CD1c-positive myeloid dendritic cell (primary cell): ENCODE results near the gene NCOA4.
"Not testable (repeated sequence)": the region's sequence is repeated elsewhere in the genome, so short reads cannot be mapped to it uniquely, and the experiment has no call there.

Experiments
- DNase-seq: peaks from one replicate; pipeline ENCODE4 v3.0.0-alpha.2; 2016; ENCODE audit errors: extremely low spot score

Gene NCOA4

DNA sequence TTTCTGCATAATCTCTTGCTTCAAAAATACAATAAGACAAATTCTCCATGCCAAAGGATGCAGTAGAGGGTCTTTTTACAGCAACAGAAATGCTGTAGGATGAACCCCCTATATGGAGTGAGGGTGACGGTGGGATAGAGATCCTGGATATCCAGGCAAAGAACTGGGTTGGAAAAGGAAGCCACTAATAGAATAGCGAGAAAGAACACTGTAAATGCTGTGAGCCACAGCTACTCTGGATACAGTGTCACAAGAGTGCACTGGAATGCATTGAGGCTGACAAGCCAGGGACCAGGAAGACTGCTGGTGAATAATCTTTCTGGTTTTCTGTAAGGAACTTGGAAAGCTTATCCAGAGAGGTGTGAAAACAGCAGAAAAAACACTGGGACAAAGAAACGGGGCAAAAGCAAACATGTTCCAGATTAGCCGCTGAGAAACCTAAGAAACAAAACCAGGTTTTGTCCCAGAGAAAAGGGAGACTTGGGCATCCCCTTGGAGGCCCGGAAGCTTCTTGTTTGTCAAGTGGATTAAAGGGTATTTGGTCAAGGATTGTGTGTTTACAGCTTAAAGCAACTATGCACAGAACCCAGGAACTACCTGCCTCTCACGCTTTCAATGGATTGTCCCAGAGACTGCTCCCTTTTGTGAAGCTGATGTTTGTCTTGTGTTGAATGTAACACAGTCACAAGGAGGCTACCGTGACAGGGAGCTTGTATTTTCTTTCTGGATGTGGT, 21.8 kb upstream of the NCOA4 start:
- no peak for DNase-seq

DNA sequence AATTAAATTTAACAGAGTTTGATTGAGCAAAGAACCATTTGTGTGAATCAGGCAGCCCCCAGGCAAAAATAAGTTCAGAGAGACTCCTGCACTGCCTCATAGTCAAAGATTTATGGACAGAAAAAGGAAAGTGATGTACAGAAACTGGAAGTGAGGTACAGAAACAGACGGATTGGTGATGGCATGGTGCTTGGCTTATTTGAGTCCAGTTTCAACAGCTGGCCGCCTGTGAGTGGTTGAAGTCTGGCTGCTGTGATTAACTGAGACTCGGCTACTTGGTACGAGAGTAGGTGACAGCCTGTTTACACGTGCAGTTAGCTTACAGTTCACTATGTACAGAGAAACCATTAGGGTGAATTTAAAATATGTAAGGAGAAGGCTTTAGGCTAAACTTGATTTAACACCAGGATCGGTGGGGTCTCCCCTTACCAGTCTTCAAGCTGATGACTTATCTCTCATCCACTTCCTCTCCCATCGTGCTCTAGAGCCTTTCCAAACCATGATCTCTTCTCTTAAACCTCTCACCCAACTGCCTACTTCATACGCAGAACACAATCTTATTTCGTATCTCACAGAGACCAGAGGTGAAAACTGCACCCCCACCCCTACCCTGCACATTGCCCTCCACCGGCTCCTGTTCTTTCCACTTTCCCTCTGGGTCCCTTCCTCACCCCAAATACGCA, 20.7 kb upstream of the NCOA4 start:
- no peak for DNase-seq

DNA sequence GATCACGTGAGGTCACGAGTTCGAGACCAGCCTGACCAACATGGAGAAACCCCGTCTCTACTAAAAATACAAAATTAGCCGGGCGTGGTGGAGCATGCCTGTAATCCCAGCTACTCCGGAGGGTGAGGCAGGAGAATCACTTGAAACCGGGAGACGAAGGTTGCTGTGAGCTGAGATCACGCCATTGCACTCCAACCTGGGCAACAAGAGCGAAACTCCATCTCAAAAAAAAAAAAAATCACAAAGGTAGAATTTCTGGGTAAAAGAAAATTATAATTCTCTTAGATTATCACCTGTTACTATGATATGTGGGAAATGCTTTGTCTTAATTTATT, 19.0 kb upstream of the NCOA4 start:
- DNase-seq, result not testable (repeated sequence)

DNA sequence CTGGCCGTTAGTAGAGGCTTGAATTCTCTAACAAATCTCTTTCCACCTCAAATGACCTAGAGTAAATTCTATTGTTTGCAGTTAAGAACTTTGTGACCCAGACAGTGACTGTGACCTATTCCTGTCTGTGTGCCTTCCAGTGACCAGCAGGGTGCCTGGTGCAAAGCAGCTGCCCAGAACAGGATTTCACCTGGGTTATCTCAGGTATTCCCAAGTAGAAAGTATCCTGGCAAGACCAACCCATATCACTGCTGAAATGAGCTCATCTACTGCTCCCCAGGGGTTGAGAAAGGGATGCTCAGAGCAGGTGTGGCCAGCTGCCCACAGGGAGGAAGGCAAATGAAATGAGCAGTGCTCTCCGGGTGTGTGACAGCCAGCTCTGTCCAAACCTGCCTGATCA, 17.7 kb upstream of the NCOA4 start:
- no peak for DNase-seq

DNA sequence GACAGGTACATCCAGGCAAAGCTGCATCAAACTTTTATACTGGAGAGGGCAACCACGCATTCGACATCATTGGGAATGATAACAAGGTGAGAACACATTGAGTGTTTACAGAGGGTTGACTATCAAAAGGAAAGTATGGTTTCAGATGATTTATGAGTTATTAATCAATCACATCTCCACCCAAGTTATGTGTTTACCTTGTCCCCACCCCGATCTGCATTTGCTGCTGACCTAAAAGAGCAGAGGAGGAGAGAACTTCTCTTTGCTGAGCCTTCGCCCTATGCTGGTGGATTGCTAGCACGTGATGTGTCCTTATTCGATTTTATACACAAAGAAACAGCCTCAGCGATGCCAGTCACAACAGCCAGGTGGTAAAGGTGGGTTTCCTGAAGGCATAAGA, 15.8 kb upstream of the NCOA4 start, which contains the start of gene MSMB:
Gene MSMB (minus strand): TSS at position 9 of the 400 bp plus-strand sequence. CDS start 32 bp downstream, outside the sequence.
- DNase-seq, result no peak

DNA sequence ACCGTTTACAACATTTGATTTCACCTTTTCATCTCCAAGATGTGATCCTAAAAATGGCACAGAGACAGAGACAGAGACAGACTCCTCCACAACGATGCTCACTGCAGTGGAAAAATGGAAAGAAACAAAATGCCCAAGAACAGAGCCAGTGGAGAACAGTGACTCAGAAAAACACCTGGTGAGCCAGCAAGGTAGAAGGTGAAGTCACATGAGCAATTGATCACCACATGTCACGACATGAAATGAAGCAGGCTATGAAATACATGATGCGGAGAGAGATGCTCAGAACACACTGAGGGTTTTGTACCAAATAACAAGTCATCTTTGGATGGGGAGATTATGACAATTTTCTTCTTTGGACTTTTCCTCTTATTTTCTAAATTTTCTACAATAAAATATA, 12.1 kb upstream of the NCOA4 start:
- DNase-seq, result no peak

DNA sequence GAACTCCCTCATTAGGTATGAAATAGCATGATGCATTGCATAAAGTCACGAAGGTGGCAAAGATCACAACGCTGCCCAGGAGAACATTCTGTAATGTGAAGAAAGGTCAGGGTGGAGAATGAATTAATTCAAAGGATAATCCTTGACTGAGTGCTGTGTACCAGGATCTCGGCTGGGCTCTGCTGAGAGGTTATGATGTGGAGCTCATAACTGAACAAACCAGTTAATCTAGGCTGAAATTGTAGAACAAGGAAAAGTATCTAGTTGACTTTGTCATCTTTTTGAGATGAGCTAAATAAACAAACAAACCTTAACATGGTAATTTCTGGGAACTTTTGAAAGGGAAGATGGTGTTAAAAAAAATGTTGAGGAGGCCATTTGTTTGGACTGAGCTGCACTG, 9.6 kb upstream of the NCOA4 start:
- no peak for DNase-seq

DNA sequence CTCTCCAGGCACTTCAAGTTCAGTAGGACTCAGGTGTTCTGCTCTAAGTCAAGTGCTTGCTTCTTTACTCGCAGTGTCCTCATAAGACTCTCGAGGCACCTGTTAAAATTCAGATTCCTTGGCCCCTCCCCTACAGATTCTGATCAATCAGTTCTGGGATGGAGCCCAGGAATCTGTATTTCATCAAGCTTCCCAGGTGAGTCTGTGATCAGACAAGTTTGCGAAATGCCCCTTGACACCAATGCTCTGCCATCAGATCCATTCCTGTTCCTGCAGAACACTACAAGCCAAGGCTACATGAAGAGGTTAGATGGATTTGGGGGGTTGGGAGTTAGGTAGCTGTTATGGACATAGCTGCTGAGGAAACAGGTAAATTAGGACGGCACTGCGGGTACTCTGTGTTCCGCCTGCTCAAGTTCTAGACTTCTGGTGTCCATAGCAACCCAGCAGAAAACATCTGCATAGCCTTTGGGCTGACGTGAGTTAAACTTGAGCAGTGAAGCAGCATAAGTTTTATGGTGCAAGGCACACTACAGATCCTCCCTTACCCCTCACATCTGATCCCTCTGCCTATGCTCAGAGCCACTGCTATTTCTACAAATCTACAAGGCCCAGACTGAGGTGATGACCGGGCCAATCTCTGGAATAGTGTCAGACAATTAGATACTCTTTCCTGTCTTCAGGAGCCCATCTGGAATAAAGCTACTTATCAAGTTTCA, 6.8 kb upstream of the NCOA4 start:
- no peak for DNase-seq

DNA sequence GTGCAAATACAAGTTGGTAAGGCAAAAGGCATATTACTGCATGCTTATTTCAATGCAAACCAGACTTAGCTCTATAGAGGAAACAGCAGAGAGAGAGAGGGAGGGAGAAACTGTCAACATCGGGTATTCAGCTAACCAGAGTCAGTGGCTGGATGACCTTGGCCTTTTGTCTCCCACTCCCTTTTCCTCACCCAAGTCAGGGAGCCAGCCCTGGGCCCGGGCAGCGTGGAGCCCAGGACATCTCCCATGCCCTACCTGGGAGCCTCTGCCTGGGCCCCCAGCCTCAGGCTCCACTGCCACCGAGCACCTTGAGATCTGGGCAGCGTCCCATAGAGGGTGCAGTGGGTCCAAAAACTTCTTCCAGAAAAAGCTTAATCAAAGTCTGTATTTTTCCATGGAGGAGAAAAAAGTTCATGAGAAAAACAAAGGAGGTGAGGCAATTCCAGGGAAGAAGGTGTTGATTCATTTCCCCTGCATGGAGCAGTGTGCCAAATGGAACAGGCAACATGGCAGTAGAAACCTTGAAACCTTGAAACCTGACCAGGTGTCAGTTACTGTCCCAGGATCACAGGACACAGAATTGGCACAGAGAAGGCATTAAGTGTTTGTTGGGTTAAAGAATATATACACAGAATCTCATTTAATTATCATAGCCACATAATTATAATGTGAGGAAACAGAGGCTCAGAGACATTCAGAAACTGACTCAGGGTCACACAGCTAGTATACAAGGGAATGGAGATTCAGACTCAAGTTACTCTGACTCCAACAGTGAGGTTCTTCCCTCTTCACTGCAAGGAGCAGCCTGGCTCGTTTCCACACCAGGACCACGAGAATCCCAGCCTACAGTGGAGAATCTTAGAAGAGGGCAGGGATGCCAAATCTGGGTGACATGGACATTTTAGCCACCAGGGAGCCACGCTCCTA, 5.8 kb upstream of the NCOA4 start:
- DNase-seq, result no peak

DNA sequence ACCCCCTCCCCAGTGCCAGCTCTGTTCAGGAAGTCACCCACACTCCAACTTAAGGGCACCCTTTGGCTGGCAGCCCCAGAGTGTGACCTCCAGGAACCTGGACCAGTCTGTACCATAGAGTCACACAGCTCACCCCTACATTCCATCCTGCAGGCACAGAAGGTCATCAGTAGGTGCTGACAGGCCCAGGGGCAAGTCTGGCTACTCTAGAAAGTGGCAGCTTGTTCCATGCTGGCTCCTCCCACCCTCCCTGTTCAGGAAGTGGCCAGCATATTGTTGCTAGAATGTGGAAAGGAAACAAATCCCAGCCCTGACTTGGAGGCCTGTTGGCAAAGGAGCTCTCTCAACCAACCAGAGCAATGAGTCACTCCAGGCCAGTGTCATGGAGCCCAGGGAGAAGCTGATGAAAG, 3.2 kb upstream of the NCOA4 start:
- no peak for DNase-seq

DNA sequence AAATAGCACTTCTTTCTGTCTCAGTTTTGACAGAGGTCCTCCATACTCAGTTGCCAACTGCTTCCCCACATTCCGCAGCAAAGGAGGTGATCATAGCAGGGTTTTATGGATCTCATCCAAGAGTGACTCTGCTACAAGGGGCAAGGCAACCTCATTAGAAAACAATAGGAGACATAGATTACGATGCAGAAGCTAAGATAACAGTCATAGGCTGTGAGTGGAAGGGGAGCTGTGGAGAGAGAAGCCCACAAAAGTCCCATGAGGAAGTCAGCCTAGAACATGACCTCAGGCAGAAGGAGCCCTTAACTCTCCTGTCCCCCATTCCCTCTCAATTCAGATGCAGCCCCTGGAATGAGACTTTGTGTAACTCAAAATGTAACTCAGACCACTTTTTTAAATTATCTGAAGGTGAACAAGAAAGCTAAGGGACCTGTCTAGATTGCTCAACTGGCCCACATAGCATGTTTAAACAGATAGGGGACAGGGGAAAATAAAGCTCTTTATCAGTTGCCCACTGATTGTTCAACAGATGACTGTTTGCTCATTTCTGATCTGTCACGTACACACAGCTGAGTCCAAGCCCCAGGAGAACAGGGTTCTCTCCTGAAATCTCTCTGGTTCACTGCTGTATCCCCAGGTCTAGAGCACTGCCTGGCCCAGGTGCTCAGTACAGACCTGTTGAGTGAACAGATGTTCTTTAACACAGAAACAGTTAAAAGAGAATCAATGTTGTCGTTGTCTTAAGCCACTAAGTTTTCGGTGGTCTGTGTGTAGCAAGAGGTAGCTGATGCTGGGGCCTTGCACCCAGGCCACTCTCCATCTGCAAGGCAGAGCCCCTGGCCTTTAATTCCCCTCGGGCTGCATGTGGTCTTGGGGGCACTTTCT, 1.5 kb upstream of the NCOA4 start:
- no peak for DNase-seq

DNA sequence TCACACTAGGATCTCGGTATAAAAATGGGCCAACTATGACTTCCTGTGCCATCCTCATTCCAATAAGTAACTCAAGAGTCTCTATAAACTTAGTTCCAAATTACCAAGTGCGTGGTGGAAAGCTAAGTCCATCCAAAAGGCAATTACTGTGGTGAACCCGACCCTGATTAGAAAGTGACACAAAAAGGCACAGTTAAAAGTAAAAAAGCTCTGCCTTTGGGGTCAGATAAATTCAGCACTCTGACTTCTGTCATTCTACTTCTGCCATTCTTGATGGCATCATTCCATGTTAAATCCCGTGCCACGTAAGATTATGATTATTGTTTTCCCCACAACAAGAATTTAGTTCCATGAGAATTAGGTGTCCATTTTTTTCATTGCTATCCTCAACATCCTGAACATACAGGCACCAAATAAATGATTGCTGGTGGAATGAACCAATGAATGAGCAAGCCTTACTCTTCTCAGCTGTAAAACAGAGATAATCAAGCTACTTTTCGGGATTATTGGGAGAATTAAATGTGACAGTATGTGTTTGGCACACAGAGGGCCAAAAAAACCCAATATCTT, 877 bp downstream of the NCOA4 start:
- DNase-seq, result no peak

DNA sequence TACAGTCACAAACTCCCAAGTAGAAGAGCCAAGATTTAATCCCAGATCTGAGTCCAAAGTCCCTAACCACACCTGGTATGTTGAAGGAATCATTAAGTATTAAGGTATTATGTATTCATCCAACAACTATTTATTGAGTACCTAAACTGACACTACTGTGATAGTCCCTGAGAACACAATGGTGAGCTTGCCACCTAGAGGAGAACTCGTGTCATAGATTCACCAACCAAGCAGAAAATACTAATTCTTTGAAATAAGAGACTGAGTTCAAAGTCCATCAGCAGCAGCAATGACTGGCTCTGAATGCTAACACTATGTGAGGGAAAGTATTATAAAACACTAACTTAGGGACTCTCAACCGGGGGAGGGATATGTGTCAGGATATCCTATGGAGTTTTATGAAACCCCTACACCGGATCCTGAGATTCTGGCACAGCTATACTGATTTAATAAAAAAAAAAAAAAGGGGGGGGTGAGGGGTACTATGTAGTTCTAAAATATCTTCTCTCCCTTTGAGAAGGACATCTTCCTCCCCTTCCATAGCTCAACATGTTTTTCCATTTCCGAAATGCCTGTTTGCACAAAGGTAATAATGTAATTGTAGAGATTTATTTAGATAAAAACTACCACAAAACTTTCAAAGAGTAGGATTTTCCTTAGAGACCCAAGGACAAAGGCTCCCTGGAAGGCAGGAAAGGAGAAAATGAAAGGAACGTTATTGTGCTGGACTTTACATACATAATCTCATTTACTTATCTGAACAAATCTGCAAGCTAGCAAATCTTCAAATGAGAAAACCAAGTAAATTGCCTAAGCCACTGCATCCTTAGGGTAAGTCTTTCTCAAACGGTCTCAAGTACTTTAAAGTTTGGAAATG, 1.6 kb downstream of the NCOA4 start:
- peak; percentile 68 for DNase-seq

DNA sequence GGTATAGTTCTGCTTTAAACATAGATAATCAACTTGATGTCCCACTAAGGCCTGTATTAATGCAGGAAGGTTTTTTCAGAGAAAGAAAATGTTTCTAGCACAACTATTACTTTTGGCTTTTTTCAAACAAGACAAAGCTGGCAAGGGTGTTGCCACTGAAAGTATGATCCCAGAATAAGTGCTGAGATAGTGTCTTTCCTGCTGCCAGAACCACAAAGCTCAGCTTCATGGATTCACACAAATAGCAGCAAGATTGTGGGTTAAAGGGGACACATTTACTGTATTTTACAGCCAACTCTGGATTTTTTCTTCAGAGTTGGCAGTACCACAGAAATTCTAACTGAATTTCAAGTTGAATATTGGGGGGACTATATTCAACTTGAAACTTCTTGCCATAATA, 4.3 kb downstream of the NCOA4 start:
- DNase-seq, result no peak

DNA sequence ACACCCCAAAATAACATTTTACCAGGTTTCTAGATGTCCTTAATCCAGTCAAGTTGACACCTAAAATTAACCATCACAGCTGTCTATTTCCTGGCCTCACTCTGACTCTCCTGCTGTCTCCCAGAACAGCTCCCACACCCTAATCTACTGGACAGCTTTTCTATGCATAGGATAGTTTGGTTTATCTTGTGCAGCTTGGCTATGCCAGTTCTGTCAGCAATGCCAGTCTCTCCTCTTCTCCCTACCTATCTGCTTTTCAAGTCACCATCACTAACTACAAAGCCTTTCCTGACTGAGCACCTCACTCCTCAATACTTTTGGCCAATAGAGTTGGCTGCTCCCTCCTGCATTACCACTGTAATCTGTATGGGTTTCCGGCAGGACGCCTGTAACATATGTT, 5.0 kb downstream of the NCOA4 start:
- DNase-seq, result no peak

DNA sequence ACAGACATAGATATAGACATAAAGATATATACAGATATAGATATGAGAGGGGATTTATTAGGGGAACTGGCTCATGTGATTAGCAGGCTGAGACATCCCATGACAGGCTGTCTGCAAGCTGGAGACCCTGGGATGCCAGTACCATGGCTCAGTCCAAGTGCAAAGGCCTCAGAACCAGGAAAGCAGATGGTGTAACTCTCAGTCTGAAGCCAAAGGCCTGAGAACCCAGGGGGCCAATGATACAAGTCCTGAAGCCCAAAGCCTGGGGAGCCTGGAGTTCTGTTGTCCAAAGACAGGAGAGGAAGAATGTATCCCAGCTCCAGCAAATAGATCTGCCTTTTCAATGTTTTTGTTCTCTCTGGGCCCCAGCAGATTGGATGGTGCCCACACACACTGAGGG, 5.5 kb downstream of the NCOA4 start:
- DNase-seq, result no peak

DNA sequence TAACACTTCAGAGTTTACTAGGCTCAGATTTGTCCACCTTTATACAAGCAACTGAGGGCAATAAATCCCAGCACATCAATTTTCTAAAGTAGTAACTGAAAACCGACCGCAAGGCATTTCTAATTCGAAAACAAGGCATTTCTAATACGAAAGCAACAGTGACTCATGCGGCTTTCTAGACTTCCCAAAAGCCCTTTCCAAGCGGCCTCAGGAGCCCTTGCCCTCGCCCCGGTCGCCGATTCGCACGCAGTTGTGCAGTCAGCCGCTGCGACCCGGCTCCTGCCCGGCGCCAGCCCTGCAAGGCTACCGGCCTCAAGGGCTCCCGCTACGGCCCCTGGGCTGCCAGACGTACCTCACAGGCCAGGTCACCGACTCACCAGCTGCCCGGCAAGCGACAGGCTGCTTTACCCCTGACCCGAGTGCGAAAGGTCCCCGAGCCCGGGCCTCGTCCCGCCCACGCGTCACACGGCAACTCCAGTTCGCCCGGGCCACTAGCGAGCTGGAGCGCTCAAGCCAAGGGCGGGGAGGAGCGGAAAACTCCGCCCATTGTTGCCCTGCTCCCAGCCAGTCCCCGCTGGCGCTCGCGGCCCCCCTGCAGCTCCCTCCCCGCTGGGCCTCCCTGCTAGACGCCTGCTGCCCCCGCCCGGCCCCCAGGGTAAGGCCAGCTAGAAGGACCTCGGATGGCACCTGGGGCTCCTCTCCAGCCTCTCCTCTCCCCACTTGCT, 7.3 kb downstream of the NCOA4 start:
- DNase-seq, result peak; percentile 97

DNA sequence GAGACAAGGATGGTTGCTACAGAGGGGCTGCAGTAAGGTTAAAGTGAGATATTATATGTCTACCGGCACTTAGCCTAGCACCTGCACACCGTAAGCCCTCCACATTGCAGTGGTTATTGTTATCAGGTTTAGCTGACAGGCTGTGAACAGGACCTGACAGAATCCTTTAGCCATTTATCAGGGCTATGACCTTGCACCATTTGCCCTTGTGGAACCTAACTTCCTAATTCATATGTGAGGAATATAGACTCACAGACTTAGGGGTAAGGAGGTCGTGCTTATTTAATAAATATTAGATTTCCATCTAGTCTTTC, 10.1 kb downstream of the NCOA4 start:
- DNase-seq, result peak; percentile 28
